Liver (tissue), 3 donors: ENCODE data around the gene GNG8.

ENCODE experiments used
- CTCF ChIP-seq: fragments of 150-350 bp; IDR thresholded peaks from 2 replicates; pipeline ENCODE4 v1.5.1; 2017; ENCODE audit warnings: improper control_type of control experiment, low read depth, low read length; ENCODE audit not compliant: missing input control
- GABPA ChIP-seq, 2 donors: IDR thresholded peaks in 1 of 2; conservative IDR thresholded peaks in 1 of 2; 2 replicates each; pipeline ENCODE4 v1.6.1; 2016; ENCODE audit warnings: antibody characterized with exemption in 2 of 2, mild to moderate bottlenecking in 1 of 2, moderate library complexity in 1 of 2
- JUND ChIP-seq, 2 donors: IDR thresholded peaks; 2 replicates each; pipeline ENCODE4 v1.6.1; 2016; ENCODE audit warnings: antibody characterized with exemption in 2 of 2
- MAX ChIP-seq: IDR thresholded peaks from 2 replicates; pipeline ENCODE4 v1.6.1; 2016; ENCODE audit warnings: antibody characterized with exemption
- REST ChIP-seq: IDR thresholded peaks from 2 replicates; pipeline ENCODE4 v1.6.1; 2016; ENCODE audit warnings: antibody characterized with exemption, mild to moderate bottlenecking
- donor health status: healthy.
- donor health status: healthy.

GRCh38 chr19:46665072-46665471 is 29.1 kb upstream of the GNG8 start:
- TF ChIP-seq JUND (IDR thresholded peaks at IDR 0.05) = no peak
- TF ChIP-seq REST = no peak
- no peak for TF ChIP-seq CTCF
- no peak for TF ChIP-seq MAX
- no peak for TF ChIP-seq GABPA (IDR thresholded peaks at IDR 0.05 in 1 of 2, conservative IDR thresholded peaks at IDR 0.05 in 1 of 2)
